GM18519 (cell line): ENCODE results near the gene CCR3.
"Not testable (repeated sequence)": the region's sequence is repeated elsewhere in the genome, so short reads cannot be mapped to it uniquely, and the experiment has no call there.

Experiments used
- ATAC-seq: cut with Tn5 transposase; IDR thresholded peaks from one replicate; pipeline ENCODE4 v1.9.1; 2021; ENCODE audit warnings: mild to moderate bottlenecking, moderate library complexity; ENCODE audit not compliant: unreplicated experiment, low FRiP score

Gene CCR3

DNA sequence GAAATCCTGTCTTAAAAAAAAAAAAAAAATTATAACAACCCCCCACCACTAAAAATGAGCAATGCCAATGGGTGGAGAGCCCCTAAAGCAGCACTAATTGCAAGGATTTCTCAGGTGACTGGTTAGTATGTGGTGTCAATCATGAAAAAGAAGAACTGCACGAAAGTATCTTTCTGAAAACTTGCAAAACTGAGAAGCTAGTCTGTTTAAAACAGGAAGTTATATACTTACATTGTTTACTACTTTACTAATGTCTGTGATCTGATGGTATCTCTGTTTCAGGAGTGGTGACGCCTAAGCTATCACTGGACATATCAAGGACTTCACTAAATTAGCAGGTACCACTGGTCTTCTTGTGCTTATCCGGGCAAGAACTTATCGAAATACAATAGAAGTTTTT, at the start of gene CCR3:
Gene CCR3, plus strand, starts transcription at position 341 of the 400 bp plus-strand sequence. CDS start 22,699 bp downstream, outside the sequence.
- ATAC-seq: no peak

DNA sequence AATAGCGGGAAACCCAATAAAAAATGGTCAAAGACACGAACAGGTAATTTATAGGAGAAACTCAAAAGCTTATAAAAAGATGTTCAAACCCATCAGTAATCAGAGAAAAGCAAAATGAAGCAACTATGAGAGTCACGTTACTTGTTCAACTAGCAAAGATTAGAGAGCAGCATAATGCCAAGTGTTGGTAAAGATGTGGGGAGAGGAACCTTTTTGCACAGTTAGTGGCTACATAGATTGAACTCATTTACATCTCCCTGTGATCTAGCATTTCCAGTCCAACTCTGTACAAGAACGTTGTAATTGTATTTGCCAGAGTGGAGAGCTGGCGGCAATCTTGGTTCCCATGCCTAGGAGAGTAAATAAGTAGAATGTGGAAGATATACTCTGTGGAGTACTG, 49.3 kb upstream of the CCR3 start:
- ATAC-seq: no peak

DNA sequence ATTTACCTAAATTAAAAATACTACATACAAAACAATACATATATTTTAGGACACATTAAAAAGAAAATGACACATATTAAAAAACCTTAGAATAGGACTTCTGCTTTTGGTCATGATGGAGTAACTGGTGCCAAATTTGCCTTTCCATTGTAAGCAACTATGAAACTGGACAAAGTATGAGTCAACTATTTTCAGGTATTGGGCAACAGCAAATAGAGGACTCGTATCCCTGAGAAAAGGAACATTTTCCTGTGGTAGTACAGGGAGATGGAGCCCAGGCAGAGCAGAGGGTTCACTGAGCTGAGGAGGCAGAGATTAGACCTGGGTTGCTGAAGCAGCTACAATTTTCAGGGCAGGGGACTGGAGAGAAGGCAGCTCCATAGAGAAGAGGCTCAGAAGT, 48.8 kb upstream of the CCR3 start:
- no peak for ATAC-seq

DNA sequence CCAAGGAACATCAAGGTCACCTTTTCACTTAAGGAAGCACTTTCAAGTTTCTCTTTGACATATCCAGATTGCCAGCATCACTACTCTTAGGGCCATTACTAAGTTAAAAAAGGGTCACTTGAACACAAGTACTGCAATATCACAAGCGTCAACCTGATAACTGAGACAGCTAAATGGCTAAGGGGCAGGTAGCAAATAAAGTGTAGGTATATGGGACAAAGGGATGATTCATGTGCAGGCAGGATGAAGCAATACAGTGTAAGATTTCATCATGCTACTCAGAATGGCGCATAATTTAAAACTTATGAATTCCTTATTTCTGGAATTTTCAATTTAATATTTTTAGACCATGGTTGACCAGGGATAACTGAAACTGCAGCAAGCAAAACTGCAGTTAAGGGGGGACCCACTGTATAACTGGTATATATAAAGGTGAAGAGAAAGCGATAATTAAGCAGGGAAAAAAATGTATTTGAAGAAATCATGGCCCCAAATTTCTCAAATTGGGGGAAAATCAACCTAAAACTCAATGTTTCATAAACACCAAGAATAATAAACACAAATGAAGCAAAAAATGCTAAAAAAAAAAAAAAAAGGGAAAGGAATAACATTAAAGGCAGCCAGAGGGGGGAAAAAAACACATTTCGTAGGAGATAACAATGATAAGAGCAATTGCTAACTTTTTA, 47.2 kb upstream of the CCR3 start:
- no peak for ATAC-seq

DNA sequence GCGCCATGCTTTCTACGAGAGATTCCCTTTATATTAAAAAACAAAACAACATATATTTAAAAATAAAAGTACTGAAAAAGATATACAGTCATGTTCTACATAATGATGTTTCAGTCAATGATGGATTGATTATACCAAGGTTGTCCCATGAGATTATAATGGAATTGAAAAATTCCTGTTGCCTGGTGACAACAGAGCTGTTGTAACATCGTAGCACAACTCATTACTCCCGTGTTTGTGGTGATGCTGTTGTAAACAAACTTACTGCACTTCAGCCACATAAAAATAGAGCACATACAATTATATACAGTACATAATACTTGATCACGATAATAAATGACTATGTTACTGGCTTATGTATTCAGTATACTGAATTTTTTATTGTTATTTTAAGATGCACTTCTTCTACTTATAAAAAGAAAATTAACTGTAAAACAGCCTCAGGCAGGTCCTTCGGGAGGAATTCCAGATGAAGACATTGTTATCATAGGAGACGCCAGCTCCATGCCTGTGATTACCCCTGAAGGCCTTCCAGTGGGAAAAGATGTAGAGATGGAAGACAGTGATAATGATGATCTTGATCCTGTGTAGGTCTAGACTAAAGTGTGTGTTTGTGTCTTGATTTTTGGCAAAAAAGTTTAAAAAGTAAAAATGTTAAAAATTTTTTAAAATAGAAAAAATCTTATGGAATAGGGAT, 45.9 kb upstream of the CCR3 start:
- no peak for ATAC-seq

DNA sequence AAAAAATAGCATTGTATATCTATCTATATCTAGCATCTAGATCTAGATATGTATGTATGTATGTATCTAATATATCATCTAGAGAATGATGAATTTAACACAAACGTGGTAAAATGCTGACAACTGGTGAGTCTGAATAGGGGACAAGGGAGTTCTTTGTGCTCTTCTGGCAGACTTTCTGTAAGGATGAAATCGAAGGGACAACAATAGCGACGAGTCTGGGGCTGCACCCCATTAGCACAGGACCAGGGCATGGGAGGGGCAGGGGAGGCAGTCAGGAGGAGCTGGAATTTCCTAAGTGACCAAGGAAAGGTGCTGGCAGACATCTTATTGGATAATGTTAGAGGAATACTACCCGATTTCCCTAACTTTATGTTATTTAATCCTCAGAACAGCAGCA, 42.0 kb upstream of the CCR3 start:
- ATAC-seq: no peak

DNA sequence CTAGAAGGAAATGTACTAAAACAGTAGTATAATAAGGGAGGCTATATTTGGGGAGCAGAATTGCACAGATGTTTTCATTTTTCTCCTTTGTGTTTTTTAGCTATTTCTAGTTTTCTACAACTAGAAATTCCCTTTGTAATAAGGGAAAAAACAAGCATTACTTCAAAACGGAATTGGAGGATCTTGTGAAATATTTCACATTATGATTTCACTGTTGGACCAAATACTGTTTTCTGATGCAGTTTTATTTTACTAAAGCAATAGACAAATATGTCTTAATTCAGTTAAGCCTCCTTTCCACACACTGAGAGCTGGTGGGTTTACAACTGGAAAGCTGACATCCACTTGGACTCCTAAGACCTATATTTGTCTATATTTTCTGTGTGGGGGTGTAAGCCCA, 41.5 kb upstream of the CCR3 start:
- ATAC-seq: no peak

DNA sequence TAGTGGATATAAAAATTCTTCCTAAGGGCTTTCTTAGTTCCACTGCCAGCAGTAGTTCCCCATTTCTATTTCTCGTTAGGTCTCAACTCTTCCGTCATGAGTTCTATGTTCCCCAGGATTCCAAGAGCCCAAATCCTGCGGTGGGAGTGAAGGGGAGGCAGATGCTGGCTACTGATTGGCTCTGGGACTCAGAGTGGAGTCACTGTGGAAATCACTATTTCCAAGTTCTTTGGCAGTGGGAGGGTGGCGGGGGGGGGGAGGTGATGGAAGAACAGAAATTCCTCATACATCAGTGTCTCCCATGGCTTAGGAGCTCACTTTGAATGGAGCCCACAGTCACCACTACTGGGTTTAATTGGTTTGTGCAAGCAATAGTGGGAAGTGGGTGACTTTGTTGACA, 39.7 kb upstream of the CCR3 start:
- no peak for ATAC-seq

DNA sequence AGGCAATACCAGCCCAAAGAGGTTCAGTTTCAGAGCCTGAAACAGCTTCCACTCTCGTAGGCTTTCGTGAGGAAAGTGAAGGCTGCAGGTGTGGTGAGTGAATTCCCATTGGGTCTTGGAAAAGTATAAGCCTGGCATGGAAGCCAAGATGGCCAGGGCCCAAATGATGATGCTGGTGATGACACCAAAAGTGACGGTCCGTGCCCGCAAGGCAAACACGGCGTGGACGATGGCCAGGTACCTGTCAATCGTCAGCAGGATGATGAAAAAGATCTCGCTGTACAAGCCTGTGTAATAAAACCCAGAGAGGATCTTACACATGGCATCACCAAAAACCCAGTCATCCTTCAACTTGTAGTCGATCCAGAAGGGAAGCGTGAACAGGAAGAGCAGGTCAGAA, 38.6 kb upstream of the CCR3 start:
- no peak for ATAC-seq

DNA sequence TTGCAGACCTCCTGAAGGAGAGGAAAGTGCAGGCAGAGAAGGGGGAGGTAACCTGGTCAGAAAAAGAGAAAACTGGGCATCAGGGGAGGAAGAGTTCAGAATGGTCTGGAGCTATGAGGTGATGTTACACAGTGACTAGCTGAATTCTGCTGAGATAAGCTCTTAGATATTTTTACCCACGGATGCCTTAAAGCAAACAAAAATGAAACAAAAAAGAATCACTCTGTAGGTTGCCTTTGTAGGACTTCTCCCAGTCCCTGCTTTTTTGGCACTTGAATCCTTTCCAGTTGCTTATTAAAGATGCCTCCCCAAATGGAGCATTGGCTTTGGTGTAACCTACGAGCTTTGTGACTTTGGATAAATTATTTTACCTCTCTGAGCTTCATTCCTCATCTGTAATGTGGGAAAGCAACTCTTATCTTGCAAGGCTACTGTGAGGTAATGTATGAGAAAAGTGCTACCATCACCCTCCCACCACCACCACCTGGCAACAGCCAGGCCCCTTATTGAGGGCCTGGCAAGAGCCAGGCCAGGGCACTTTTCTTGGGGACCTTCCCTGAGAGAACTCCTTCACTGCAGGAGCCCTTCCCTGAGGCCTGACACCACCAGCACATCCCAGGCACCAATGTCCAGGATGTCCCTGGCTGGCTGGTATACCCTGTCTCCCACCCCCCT, 36.8 kb upstream of the CCR3 start:
- no peak for ATAC-seq

DNA sequence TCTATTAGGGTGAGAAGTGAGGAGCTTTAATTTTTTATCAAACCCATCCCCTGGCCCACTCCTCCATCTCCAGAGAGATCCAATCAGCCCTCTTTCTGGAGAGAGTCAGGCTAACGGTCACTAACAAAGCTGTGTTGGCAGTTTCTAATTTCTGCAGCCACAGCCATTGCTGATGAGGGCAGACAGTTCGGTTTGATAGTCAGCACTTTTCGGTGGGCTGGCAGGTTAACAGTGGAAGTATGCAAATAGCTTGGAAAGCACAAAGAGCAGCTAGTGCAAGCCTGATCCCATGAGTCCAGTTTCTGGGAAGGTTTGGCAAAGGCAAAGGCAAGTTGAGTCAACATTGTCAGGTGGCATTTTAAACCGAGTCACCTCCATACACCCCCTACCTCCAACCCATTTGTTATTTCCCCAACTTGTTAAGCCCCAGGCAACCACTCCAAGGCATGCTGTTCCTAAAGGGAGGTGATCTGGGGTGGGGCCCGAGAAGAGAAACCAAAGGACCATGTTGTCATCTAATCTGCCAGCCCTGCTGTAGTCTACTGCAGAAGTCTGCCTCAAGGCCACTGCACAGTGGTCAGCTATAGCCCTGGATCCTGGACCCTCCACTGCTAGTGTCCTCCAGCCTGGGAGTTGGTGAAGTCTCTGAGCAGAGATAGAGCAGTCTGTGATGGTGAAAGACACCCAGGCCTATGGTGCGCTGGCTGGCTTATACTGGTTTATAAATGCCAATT, 35.8 kb upstream of the CCR3 start:
- ATAC-seq: no peak

DNA sequence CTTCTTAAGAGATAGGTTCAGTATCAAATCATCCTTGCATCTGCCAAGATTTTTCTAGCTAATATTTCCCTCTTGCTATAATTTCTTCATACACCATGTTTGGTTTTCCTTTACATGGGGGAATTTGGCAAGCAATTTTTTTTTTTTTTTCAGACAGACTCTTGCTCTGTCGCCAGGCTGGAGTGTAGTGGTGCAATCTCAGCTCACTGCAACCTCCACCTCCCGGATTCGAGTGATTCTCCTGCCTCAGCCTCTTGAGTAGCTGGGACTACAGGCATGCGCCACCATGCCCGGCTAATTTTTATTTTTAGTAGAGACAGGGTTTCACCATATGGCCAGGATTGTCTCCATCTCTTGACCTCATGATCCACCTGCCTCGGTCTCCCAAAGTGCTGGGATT, 34.7 kb upstream of the CCR3 start:
- not testable (repeated sequence) for ATAC-seq

DNA sequence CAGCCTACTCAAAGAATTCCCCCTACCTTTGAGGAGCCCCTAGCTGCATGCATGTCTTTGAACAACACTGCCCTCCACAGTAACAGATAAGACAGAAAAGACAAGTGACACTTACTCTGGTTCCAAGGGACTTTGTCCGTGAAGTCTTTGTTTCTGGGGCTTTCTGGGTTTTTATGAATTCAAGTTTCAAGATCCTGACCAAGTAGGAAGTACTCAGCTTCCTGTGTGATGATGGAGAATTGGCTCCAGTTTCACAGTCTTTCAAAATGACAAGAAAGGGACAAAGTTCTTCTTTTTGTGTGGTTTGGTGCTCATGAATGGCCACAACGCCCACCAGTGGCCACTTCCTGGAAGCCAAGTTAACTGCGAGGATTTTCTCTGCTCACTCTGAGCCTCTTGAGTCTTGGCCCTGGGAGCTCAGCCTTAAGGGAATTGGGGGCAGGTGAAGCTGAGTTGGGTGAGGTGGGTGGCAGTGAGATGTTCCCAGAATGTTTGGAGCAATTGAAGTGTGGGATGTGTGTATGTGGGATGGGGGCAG, 34.0 kb upstream of the CCR3 start, which contains the start of gene CCR1:
Gene CCR1, minus strand, starts transcription at position 147 of the 538 bp plus-strand sequence. CDS start 4,000 bp downstream, outside the sequence.
- no peak for ATAC-seq

DNA sequence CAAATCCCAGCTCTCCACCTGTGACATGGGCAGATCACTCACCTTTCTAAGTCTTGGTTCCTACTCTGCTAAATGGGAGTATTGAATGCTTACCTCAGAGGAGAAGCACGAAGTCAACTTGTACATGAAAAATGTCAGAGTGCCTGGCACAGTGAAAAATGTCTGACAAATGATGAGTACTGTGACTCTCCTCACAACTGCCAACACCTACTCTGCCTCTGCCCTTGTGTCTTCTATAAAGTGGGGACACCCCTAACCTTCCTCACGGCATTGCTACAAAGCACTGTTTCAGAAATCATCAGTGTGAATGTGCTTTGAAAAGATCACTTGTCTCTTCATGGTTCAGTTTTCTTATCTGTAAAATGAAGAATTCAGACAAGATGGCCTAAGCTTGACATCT, 33.2 kb upstream of the CCR3 start:
- no peak for ATAC-seq

DNA sequence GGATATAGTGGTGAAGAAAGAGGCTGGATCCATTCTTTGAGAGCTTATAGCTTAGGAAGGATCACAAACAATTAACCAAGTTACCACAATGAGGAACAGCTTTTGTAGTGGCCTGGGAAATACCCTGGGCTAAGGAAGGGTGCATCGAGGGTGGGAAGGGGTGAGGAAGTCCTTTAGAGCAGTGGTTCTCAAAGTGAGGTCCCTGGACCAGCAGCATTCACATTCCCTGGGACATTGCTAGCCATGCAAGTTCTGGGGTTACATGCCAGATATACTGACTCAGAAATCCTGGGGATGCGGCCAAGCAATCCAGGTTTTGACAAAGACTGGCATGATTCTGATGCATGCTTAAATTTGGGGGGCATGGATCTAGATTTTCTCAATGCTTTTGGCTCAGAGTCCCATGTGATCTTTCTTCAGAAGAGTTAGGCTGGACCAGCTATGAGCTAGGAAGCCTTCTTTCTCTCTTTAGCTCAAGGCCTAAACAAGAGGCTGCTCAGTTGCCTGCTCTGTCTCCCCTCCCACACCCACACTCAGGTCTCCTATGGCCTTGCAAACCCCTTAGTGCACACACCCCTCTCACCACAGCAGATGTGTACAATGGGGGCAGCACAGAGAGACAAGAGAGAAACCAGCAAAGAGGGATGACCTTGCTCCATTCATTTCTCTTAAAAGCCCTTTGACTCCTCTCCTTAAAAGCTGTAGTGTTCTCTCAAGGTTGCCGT, 32.4 kb upstream of the CCR3 start:
- ATAC-seq: no peak

DNA sequence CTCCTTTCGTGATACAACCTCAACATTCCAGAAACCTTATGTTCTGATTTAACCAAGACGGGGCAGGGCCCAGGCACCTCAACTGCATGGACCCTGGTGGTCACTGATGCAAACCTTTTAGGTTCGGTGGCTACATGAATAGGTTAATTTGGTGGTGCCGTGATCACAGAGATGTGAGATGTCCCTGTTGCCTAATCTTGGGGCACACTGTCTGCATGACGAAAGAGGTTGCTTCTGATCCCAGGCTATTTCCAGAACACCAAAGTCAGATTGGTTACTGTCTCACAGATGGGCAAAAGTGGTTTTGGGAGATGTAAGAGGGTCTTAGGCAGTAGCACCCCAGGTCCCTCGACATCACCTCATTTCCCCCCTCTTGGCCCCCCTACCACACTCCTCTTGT, 30.2 kb upstream of the CCR3 start:
- ATAC-seq: no peak

DNA sequence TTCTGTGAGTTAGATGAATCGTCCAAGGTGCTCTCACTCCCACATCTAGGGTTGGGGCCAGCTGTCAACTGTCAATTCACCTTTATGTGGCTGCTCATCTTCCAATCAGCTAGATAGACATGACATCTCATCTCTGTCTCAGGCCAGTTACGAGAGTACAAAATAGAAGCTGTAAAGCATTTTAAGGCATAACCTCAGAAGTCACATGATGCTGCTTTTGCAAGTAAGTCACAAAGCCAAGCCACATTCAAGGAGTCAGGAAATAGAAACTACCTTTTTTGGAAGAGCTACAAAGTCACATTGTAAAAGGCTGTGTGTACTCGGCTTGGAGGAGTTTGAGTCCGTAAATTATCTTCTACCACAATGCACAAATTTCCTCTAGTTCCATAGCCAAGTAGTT, 29.1 kb upstream of the CCR3 start:
- no peak for ATAC-seq

DNA sequence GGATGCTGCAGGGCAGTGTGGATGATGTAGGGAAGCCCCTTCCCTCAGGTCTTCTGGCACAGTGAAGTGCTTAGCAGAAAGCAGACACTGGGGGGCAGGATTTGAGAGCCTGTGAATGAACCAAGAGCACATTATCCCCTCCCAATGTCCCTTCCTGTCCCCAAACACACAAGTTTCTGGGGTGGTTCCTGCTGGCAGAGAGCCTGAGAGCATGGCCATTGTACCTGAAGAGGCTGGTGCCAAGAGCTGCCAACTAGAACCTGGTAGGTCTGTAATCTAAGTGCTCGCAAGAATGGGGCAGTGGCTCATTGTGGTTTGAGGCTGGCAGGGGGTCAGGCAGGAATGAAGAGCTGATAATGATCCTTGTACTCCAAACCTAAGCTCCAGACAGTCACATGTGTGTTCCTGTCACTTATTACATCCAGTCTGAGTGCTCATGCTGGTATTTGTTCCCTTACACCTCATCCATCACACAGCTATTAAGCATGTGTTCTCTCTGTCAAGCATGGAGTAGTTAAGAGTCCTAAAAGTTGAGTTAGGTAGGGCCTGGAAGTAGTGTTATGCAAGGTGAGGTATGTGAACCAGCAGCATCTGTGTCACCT, 27.4 kb upstream of the CCR3 start:
- no peak for ATAC-seq

DNA sequence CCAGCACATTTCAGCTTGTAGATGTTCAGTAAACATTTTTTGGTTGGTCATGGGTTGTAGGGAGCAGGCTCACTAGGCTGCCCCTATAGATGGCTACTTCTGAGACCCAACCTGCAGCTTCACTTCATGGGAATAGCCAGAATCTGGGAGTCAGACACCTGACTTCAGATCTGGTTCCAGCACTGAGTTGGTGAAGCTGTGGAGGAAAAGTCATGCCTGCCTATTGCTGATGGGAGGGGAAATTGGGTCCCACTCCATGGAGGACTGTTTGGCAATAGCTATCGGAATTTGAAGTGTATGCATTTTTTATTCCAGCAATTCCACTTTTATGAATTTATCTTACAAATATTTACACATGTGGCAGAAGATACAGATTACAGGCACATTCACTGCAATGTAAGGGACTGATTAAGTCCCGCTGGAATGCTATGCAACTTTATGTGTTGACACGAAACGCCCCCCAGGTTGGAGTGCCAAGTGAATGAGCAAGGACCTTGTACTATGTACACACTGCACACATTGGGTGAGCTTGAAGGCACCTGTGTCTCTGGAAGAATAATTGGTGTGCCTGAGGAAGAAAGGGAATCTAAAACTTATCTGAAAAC, 26.3 kb upstream of the CCR3 start:
- ATAC-seq: no peak
